Esophagus squamous epithelium (tissue), 4 donors: ENCODE measurements around the gene PDE2A.

Experiments used
- POLR2A ChIP-seq, 4 donors: fragments of 450-650 bp; IDR thresholded peaks; one replicate each; pipeline ENCODE4 v1.6.1; 2017; ENCODE audit warnings: antibody characterized with exemption in 4 of 4, mild to moderate bottlenecking in 4 of 4, moderate library complexity in 3 of 4
- TF ChIP-seq, protein P1 (sequence below), 6 experiments: fragments of 450-650 bp in 4 of 6; fragments of 200-600 bp in 2 of 6; sonication (generic) in 2 of 6; IDR thresholded peaks; one replicate each; pipeline ENCODE4 v1.5.1; 2016 to 2019; ENCODE audit warnings: antibody characterized with exemption in 6 of 6, mild to moderate bottlenecking in 4 of 6, moderate library complexity in 4 of 6

- TF ChIP-seq, protein P1, sequence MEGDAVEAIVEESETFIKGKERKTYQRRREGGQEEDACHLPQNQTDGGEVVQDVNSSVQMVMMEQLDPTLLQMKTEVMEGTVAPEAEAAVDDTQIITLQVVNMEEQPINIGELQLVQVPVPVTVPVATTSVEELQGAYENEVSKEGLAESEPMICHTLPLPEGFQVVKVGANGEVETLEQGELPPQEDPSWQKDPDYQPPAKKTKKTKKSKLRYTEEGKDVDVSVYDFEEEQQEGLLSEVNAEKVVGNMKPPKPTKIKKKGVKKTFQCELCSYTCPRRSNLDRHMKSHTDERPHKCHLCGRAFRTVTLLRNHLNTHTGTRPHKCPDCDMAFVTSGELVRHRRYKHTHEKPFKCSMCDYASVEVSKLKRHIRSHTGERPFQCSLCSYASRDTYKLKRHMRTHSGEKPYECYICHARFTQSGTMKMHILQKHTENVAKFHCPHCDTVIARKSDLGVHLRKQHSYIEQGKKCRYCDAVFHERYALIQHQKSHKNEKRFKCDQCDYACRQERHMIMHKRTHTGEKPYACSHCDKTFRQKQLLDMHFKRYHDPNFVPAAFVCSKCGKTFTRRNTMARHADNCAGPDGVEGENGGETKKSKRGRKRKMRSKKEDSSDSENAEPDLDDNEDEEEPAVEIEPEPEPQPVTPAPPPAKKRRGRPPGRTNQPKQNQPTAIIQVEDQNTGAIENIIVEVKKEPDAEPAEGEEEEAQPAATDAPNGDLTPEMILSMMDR (IDR thresholded peaks at IDR 0.05) = no peak
- no peak for TF ChIP-seq POLR2A (IDR thresholded peaks at IDR 0.05)
Observed at GRCh38 chr11:72685560-72686480, 11.6 kb upstream of the PDE2A start.
